Esophagus muscularis mucosa (tissue), 4 donors: Measurements from ENCODE around the gene FASTK.

ENCODE experiments used
- EP300 ChIP-seq: sonication (generic); formaldehyde crosslinking; IDR thresholded peaks from one replicate; pipeline ENCODE4 v1.6.1; 2017; ENCODE audit warnings: antibody characterized with exemption
- POLR2A ChIP-seq: fragments of 450-650 bp; IDR thresholded peaks from one replicate; pipeline ENCODE4 v1.6.1; 2017; ENCODE audit warnings: antibody characterized with exemption, moderate library complexity, mild to moderate bottlenecking, low read depth
- TF ChIP-seq, protein P1 (sequence below), 3 experiments: fragments of 200-600 bp in 2 of 3; fragments of 450-650 bp in 1 of 3; sonication (generic) in 2 of 3; IDR thresholded peaks; one replicate each; pipeline ENCODE4 v1.5.1; 2017 to 2019; ENCODE audit warnings: antibody characterized with exemption in 3 of 3, mild to moderate bottlenecking in 2 of 3, moderate library complexity in 1 of 3

DNA sequence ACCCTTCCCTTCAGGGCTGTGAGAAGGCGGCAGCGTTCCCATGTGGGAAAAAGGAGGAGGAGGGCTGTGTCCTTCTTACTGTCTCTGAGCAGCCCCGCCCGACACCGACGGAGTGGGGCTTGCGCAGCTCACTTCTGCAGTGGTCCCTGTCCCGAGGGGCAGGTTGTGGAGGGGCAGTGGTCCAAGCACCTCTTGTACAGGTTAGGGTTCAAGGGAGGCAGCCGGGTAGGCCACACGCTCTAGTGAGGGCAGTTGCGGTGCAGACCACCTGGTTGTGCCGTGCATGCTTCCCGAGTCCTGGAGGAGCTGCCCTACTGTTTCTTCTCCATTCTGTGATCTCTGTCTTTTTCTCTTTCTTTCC, 38.4 kb upstream of the FASTK start:
- TF ChIP-seq, protein P1, sequence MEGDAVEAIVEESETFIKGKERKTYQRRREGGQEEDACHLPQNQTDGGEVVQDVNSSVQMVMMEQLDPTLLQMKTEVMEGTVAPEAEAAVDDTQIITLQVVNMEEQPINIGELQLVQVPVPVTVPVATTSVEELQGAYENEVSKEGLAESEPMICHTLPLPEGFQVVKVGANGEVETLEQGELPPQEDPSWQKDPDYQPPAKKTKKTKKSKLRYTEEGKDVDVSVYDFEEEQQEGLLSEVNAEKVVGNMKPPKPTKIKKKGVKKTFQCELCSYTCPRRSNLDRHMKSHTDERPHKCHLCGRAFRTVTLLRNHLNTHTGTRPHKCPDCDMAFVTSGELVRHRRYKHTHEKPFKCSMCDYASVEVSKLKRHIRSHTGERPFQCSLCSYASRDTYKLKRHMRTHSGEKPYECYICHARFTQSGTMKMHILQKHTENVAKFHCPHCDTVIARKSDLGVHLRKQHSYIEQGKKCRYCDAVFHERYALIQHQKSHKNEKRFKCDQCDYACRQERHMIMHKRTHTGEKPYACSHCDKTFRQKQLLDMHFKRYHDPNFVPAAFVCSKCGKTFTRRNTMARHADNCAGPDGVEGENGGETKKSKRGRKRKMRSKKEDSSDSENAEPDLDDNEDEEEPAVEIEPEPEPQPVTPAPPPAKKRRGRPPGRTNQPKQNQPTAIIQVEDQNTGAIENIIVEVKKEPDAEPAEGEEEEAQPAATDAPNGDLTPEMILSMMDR (IDR thresholded peaks at IDR 0.05): no peak
- TF ChIP-seq POLR2A (no peak), EP300 (no peak)
